22Rv1 (cell line): Measurements from ENCODE around the gene CPTP.

Source experiments
- H3K27ac ChIP-seq: fragments of 450-650 bp; 2 replicates; pipeline ENCODE4 v1.5.1; 2017
- CTCF ChIP-seq: fragments of 450-650 bp; IDR thresholded peaks from 2 replicates; pipeline ENCODE4 v1.5.1; 2017; ENCODE audit warnings: mild to moderate bottlenecking
- ZFX ChIP-seq: fragments of 450-650 bp; IDR thresholded peaks from 2 replicates; pipeline ENCODE4 v1.6.1; 2017; ENCODE audit warnings: antibody characterized with exemption, borderline replicate concordance

CPTP gene

GRCh38 chr1:1340791-1341548 lies 16.4 kb downstream of the CPTP start:
- TF ChIP-seq CTCF (no peak), ZFX (no peak)
- H3K27ac ChIP-seq, result no peak overlapping the region

- no peak overlapping the region for H3K27ac ChIP-seq
- TF ChIP-seq CTCF, result no peak
- no peak for TF ChIP-seq ZFX
These were observed 17.0 kb downstream of the CPTP start for GRCh38 chr1:1341549-1342021.

- no peak for TF ChIP-seq CTCF
- TF ChIP-seq ZFX, result no peak
- no peak overlapping the region for H3K27ac ChIP-seq
These were observed 17.5 kb downstream of the CPTP start for GRCh38 chr1:1342061-1342562.

GRCh38 chr1:1342584-1343115 lies 18.0 kb downstream of the CPTP start:
- no peak for TF ChIP-seq CTCF
- TF ChIP-seq ZFX, result no peak
- no peak overlapping the region for H3K27ac ChIP-seq

GRCh38 chr1:1343811-1344421 lies 19.3 kb downstream of the CPTP start:
- TF ChIP-seq ZFX, result no peak
- TF ChIP-seq CTCF, result no peak
- H3K27ac ChIP-seq, result no peak overlapping the region

GRCh38 chr1:1344655-1345361 lies 20.2 kb downstream of the CPTP start:
- H3K27ac ChIP-seq, result no peak overlapping the region
- TF ChIP-seq CTCF (peak; percentile 43), ZFX (no peak)

GRCh38 chr1:1345384-1345783 lies 20.8 kb downstream of the CPTP start:
- TF ChIP-seq ZFX (no peak), CTCF (no peak)
- no peak overlapping the region for H3K27ac ChIP-seq
